GM19043 (cell line): Measurements from ENCODE around the gene SPPL2B.
A peak's percentile ranks its signal among the peaks of the same experiment; 100 is the strongest.

Experiments
- ATAC-seq: cut with Tn5 transposase; IDR thresholded peaks from one replicate; pipeline ENCODE4 v1.9.1; 2021; ENCODE audit warnings: low read depth; ENCODE audit not compliant: unreplicated experiment

The SPPL2B gene

DNA sequence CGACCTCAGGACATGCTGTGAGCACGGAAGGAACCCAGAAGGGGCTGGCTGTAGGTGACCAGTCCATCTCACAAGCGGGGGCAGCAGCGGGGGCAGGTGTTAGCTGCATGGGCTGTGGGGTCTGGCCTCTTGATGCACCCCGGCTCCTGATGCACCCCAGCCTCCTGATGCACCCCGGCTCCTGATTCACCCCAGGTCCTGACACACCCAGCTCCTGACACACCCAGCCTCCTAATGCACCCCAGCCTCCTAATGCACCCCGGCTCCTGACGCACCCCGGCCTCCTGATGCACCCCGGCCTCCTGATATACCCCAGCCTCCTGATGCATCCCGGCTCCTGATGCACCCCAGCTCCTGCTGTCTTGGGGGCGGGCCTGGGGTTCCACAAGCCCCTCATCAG, 7.5 kb upstream of the SPPL2B start:
- ATAC-seq = no peak

- ATAC-seq = no peak
Observed at GRCh38 chr19:2321565-2322283, 6.8 kb upstream of the SPPL2B start.

DNA sequence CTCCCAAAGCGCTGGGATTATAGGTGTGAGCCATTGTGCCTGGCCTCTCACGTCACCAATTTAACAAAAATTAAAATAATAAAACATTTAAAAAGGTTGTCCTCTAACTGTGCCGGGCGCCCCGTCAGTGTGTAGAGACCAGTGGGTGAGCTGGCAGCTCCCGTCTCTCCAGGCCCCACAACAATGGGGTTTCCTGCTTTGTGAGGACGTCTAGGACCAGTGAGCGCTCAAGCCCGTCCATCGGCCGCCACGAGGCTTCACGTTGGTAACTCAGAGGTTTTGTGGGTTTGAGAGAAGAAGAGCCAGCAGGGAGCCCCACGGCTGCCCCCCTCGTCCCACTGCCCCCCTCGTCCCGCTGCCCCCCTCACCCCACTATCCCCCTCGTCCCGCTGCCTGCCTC, 4.8 kb upstream of the SPPL2B start:
- ATAC-seq = no peak

GRCh38 chr19:2324220-2324948, 4.1 kb upstream of the SPPL2B start:
- no peak for ATAC-seq

DNA sequence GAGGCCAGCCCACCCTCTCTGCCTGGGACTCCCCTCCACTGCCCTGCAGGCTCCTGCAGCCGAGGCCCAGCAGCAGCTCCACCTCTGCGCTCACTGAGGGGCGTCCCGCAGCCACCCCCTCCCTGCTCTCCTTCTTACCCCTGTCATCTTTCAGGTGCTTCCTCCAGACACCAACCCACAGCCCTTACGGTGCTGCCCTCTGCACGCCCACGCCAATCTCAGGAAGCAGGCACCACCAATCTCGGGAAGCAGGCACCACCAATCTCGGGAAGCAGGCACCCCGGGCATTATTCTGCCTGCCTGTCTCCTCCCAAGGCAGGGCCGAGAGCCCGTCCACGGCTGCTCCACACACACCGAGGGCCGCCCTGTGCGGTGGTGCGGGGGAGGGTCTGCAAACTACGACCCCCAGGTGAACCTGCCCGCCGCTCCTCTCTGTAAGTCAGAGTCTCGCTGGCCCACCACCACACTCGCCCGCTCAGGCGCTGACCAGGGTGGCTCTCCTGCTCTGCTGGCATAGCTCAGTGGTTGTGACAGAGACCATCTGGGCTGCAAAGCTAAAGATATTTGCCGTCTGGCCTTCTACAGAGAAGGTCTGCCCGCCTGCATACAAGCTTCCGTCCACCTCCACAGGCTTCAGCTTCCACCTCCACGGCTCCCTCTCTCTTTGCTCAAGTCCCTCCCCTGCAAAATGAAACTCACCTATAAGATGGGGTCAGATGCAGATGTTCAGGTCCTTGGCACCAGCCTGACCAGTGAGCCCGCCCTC, 3.0 kb upstream of the SPPL2B start:
- ATAC-seq = no peak

- no peak for ATAC-seq
Observed at GRCh38 chr19:2326699-2327360, 1.7 kb upstream of the SPPL2B start.

GRCh38 chr19:2327773-2328400, 597 bp upstream of the SPPL2B start:
- no peak for ATAC-seq

- no peak for ATAC-seq
Observed at GRCh38 chr19:2329149-2329478, 630 bp downstream of the SPPL2B start.

DNA sequence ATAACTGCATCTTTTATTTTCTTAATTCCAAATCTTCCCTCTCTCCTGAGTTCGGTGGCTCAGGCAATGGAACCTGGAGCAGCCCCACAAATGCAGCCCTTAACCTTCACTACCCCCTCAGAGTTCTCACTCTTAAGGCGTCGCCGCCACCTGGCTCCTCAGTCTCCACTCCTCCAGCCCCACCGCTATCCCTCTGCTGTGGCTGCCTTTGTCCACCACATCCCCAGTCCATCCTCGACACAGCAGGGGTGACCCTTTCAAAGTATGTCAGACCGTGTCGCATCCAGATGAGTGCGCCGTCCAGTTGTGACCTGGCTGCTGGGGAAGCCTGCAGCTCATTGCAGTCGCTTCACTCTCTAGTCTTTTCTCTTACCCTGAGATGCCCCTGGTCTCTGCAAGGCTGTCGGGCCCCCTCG, 1.0 kb downstream of the SPPL2B start:
- ATAC-seq = no peak

DNA sequence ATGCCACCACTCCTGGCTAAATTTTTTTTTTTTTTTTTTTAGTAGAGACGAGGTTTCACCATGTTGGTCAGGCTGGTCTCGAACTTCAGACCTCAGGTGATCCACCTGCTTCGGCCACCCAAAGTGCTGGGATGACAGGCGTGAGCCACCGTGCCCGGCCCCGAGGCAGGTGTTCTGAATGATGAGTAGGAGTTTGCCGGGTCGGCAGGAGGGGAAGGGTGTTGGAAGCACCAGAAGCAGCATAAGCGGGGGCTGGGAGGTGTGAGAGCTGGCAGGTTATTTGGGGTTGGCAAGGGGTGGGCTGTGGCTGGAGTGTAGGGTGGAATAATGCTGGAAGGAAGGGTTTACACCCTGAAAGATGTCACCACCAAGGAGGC, 1.8 kb downstream of the SPPL2B start:
- ATAC-seq = no peak

DNA sequence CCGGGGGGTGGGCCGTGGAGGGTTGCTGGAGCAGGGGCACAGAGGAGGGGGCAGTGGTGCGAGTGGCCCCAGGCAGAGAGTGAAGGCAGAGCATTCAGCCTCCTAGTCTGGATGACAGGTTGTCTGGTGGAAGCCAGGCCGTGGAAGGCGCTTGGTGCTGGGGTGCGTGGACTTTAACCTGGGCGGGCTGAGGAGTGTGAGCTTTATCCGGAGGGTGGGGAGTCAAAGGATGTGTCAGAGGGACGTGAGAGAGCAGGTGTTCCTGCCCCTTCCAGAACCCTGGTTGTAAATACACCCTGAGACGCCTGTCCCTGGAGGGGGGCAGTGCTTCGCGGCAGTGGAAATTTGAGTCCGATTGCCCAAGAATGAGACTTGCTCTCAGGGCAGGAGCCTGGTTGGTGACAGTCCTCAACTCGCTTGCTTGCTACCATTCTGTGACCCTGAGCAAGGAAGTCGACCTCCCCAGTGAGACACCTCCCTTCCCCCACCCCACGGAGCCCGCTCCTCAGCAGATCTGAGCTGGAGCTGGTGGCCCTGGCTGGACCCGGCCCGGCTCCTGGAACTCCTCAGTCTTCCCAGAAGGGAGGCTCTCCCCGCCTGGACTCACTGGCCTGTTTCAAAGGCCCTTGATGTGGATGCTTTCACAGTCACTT, 2.3 kb downstream of the SPPL2B start:
- ATAC-seq = no peak

- no peak for ATAC-seq
Observed at GRCh38 chr19:2331601-2332246, 3.2 kb downstream of the SPPL2B start.

DNA sequence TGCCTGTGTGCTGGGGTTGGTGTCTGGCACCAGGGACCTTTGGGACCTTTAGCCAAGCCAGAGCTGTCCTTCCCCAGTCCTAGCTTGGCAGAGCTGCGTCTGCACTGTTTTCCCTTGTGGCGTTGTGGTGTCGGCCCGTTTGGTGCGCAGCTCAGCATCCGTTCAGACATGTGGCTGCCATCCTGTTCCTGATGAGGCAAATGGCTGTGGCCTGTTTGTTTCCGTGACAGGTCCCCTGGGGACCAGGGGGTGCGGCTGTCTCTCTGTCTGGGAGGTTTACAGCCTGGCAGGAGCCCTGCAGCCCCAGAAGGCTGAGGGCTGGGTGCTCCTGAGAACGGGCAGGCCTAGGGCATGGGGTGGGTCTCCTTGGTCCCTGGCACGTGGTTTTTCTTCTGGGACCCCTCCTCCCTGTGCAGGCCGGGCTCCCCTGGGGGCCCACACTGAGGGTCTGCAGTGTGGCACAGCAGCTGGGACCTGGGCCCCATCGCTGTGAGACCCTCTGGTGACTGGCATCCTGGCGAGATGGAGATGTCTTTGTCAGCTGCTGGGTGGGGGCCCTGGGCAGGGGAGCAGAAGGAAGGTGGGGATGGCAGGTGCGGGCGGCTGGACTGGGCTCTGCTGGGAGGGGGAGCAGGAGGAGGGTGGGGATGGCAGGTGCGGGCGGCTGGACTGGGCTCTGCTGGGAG, 4.0 kb downstream of the SPPL2B start:
- ATAC-seq = peak; percentile 45

GRCh38 chr19:2333027-2333806, 4.7 kb downstream of the SPPL2B start:
- no peak for ATAC-seq

GRCh38 chr19:2333807-2334211, 5.3 kb downstream of the SPPL2B start:
- ATAC-seq = no peak

DNA sequence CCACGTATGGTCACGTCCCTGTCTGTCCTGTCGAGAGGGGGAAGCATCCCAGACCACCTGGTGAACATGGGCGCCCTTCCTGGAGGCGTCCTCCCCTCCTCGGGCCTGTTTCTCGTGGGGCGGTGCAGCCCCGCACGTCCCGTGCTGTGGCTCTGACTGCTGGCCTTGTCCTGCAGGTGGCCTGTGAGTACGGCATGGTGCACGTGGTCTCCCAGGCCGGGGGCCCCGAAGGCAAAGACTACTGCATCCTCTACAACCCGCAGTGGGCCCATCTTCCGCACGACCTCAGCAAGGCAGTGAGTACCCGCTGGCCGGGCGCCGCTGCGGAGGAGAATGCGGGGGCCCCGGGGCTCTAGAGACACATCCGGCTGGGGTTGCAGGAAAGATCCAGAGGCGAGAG, 5.9 kb downstream of the SPPL2B start:
- no peak for ATAC-seq

DNA sequence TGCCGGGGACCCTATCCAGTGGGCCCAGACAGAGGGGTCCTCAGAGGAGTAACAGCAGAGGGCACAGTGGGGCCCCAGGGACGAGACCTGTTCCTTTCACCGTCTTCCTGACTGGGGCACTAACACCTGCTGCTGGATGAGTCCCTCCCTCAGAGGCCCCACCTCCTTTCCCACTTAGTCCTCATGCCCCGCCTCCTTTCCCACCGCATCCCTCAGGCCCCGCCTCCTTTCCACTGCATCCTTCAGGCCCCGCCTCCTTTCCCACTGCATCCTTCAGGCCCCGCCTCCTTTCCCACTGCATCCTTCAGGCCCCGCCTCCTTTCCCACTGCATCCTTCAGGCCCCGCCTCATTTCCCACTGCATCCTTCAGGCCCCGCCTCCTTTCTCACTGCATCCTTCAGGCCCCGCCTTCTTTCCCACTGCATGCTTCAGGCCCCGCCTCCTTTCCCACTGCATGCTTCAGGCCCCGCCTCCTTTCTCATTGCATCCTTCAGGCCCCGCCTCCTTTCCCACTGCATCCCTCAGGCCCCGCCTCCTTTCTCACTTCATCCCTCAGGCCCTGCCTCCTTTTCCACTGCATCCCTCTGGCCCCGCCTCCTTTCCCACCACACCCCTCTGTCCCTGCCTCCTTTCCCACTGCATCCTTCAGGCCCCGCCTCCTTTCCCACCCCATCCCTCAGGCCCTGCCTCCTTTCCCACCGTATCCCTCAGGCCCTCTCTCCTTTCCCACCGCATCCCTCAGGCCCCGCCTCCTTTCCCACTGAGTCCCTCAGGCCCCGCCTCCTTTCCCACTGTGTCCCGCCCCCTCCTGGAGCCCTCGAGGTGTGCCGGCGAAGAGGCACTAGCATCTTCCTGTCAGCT, 6.7 kb downstream of the SPPL2B start:
- no peak for ATAC-seq
